IPS-18a (cell line): ENCODE results near the gene EXOC4.

ENCODE experiments used
- H3K27ac ChIP-seq: one replicate; pipeline ENCODE4 v1.5.1; 2013; ENCODE audit warnings: low read length
- H3K27me3 ChIP-seq: one replicate; pipeline ENCODE4 v1.6.1; 2013; ENCODE audit warnings: mild to moderate bottlenecking, low read length; ENCODE audit not compliant: control insufficient read depth, insufficient read depth
- H3K36me3 ChIP-seq: one replicate; pipeline ENCODE4 v1.6.1; 2013; ENCODE audit warnings: low read depth, low read length; ENCODE audit not compliant: control insufficient read depth
- H3K4me1 ChIP-seq: one replicate; pipeline ENCODE4 v1.6.1; 2013; ENCODE audit warnings: low read depth, low read length; ENCODE audit not compliant: control insufficient read depth
- H3K4me3 ChIP-seq: one replicate; pipeline ENCODE4 v1.5.1; 2013; ENCODE audit warnings: low read length
- H3K9ac ChIP-seq: one replicate; pipeline ENCODE4 v1.6.1; 2013; ENCODE audit warnings: mild to moderate bottlenecking, low read length, moderate library complexity
- H3K9me3 ChIP-seq: one replicate; pipeline ENCODE4 v1.6.1; 2013; ENCODE audit warnings: low read depth, low read length; ENCODE audit not compliant: control insufficient read depth

The EXOC4 gene

DNA sequence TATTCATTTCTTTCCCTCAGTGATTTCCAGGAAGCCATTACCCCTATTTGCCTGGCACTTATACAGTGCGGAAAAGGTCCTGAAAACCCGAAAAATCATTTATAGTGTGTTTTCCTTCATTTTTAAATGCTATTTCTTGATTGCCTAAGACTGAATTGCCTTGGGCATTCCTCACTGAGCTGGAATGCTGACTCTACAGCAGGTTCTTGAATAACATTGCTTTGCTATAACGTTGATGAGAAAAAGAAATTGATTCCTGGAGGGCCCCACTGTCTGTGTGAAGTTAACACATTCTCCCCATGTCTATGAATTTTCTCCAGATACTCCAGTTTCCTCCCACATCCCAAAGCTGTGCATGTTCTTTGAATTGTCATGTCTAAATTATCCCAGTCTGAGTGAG, 308.5 kb downstream of the EXOC4 start:
- H3K9ac ChIP-seq: no peak overlapping the region
- no peaks in the 10 kb centered on the region for H3K9me3 ChIP-seq
- no peaks in the 10 kb centered on the region for H3K36me3 ChIP-seq
- no peaks in the 10 kb centered on the region for H3K4me1 ChIP-seq
- no peak overlapping the region for H3K27ac ChIP-seq
- H3K4me3 ChIP-seq: no peak overlapping the region
- H3K27me3 ChIP-seq: no peaks in the 10 kb centered on the region

DNA sequence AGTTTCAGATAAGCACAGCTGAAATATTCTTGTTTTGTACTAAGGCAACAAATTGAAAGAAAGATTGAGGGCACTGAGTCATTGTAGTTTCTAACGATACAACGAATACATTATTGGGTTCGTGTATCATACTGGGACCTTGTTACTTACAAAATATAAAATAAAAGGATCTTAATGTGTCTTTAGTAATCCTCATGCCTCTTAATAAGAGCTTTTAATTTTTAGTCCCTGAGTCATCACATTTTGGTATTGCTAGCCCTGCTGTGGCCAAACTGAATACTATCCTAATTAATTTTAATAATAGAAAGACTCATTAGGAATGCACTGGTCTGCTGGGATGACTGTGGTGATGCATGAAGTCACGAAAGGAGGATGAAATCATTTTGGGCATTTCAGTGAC, 309.7 kb downstream of the EXOC4 start:
- Histone ChIP-seq H3K9ac (no peak overlapping the region), H3K4me3 (no peak overlapping the region), H3K9me3 (no peaks in the 10 kb centered on the region), H3K27me3 (no peaks in the 10 kb centered on the region), H3K36me3 (no peaks in the 10 kb centered on the region), H3K4me1 (no peaks in the 10 kb centered on the region), H3K27ac (no peak overlapping the region)

DNA sequence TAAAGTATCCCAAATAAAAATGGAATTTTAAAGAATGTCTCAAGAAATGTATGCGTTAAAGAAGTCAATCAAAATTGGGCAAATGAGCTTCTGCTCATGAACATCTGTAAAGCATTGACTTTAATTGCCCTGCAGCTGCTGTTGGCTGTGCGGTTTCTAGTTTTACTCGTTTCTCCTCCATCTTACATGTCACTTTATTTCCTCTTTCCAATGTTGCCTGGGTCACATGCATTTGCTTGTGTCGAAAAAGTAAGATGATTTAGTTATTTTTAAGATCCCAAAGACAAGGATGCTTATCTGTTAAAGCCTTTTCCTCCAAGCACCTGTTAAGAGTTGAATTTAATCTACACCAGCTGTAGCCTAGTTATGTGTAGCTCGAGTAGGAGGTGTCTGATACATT, 310.4 kb downstream of the EXOC4 start:
- Histone ChIP-seq H3K4me3 (no peak overlapping the region), H3K4me1 (no peaks in the 10 kb centered on the region), H3K9me3 (no peaks in the 10 kb centered on the region), H3K27ac (no peak overlapping the region), H3K9ac (no peak overlapping the region), H3K27me3 (no peaks in the 10 kb centered on the region), H3K36me3 (no peaks in the 10 kb centered on the region)

DNA sequence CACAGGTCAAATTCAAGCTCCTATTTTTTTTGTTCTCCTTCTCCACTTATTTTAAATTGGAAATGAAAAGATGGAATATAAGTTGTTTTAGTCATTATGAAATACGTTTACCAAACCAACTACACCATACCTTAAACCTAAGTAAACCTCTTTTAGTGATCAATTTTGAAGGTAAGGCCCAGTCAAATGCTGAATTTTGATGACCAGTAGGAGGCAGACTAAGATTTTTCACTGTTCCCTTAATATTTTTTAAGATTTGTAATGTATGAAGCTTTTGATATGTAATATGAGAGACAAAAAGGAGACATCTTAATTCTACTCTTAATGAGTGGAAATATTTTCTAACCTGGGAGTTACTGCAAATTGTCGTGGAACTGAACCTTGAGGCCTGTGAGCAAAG, 311.6 kb downstream of the EXOC4 start:
- no peaks in the 10 kb centered on the region for H3K9me3 ChIP-seq
- no peaks in the 10 kb centered on the region for H3K4me1 ChIP-seq
- H3K9ac ChIP-seq: no peak overlapping the region
- no peaks in the 10 kb centered on the region for H3K27me3 ChIP-seq
- H3K4me3 ChIP-seq: no peak overlapping the region
- no peaks in the 10 kb centered on the region for H3K36me3 ChIP-seq
- no peak overlapping the region for H3K27ac ChIP-seq

GRCh38 chr7:133568544-133568943, 315.7 kb downstream of the EXOC4 start:
- H3K9ac ChIP-seq: no peak overlapping the region

DNA sequence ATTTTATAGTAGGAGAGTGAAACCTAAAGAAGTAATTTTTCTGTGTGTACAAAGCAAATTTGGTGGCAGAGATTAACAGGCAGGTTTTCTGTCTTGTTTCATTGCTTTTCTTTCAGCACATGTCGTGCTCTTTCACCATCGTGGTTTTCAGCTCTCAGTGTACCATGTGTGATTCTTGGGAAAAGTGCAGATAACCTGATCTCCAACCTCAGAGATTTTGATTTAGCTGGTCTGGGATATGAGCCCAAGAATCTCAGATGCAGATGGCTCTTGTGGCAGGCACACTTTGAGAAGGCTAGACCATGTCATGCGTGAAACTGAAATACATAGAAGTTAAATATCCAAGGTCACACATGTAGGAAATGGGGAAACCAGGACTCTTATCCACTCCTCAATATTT, 317.4 kb downstream of the EXOC4 start:
- no peak overlapping the region for H3K9ac ChIP-seq
- H3K4me3 ChIP-seq: no peak overlapping the region
- H3K36me3 ChIP-seq: no peaks in the 10 kb centered on the region
- H3K27me3 ChIP-seq: no peaks in the 10 kb centered on the region
- no peak overlapping the region for H3K27ac ChIP-seq
- H3K4me1 ChIP-seq: no peaks in the 10 kb centered on the region
- H3K9me3 ChIP-seq: no peaks in the 10 kb centered on the region

More at GRCh38 chr7:133568544-133568943, 315.7 kb downstream of the EXOC4 start:
- H3K4me1 ChIP-seq: no peaks in the 10 kb centered on the region
- H3K27me3 ChIP-seq: no peaks in the 10 kb centered on the region
- no peak overlapping the region for H3K27ac ChIP-seq
- H3K36me3 ChIP-seq: no peaks in the 10 kb centered on the region
- H3K4me3 ChIP-seq: no peak overlapping the region
- no peaks in the 10 kb centered on the region for H3K9me3 ChIP-seq

GRCh38 chr7:133571076-133571475, 318.2 kb downstream of the EXOC4 start:
- Histone ChIP-seq H3K9me3 (no peaks in the 10 kb centered on the region), H3K9ac (no peak overlapping the region), H3K27ac (no peak overlapping the region), H3K4me1 (no peaks in the 10 kb centered on the region), H3K4me3 (no peak overlapping the region), H3K27me3 (no peaks in the 10 kb centered on the region), H3K36me3 (no peaks in the 10 kb centered on the region)

DNA sequence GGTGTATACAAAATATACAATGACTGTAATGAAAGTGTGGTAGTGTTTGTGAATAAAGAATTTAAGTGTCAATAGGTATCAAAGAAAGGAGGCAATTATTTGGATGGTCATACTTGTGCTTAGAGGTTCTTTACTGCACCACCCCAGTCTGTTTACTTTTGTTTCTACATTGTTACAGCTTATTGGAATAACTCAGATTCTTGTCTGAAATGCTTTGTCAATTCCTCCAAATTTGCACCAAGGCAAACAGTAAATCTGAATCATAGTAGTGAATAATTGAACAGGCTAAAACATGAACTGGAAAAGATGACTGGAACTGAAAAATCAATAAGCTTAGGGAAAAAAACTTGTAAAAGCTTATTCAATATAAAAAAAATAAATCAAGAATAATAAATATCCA, 319.2 kb downstream of the EXOC4 start:
- Histone ChIP-seq H3K4me3 (no peak overlapping the region), H3K9ac (no peak overlapping the region), H3K27ac (no peak overlapping the region), H3K27me3 (no peaks in the 10 kb centered on the region), H3K36me3 (no peaks in the 10 kb centered on the region), H3K4me1 (no peaks in the 10 kb centered on the region), H3K9me3 (no peaks in the 10 kb centered on the region)

- Histone ChIP-seq H3K4me3 (no peak overlapping the region), H3K27me3 (no peaks in the 10 kb centered on the region), H3K9ac (no peak overlapping the region), H3K36me3 (no peaks in the 10 kb centered on the region), H3K9me3 (no peaks in the 10 kb centered on the region), H3K4me1 (no peaks in the 10 kb centered on the region), H3K27ac (no peak overlapping the region)
Observed at GRCh38 chr7:133572843-133573242, 320.0 kb downstream of the EXOC4 start.

- Histone ChIP-seq H3K9me3 (no peaks in the 10 kb centered on the region), H3K27ac (no peak overlapping the region), H3K27me3 (no peaks in the 10 kb centered on the region), H3K4me3 (no peak overlapping the region), H3K36me3 (no peaks in the 10 kb centered on the region), H3K9ac (no peak overlapping the region), H3K4me1 (peaks cover 4% of the 10 kb centered on the region)
Observed at GRCh38 chr7:133573554-133574265, 320.8 kb downstream of the EXOC4 start.

- Histone ChIP-seq H3K36me3 (no peaks in the 10 kb centered on the region), H3K9ac (no peak overlapping the region), H3K9me3 (no peaks in the 10 kb centered on the region), H3K27me3 (no peaks in the 10 kb centered on the region), H3K4me1 (peaks cover 7% of the 10 kb centered on the region), H3K27ac (no peak overlapping the region), H3K4me3 (no peak overlapping the region)
Observed at GRCh38 chr7:133575726-133576440, 323.0 kb downstream of the EXOC4 start.

DNA sequence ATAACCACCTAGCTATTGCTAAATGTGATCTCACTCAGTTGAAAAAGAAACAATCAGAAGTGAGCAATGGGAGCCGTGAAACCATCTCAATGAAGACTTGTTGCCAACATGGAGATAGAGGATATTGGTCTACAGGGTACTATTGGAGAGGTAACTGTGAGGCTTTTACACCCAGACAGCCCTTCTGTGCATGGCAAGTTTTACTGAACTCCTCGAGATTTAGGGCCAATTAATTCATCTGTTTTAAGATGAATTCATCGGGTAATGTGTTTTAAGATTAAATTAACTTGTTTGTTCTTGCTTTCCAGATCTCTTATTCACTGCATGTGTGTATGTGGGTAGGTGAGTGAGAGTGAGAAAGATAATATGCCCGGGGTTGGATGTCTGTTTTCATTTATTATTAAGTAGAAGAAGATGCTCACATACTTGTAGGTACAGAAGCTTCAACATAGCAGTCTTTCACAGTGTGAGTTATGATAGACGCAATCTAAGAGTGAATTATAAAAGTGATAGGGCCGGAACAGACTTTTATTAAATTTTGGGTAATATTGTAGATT, 323.8 kb downstream of the EXOC4 start:
- Histone ChIP-seq H3K27ac (no peak overlapping the region), H3K4me3 (no peak overlapping the region), H3K27me3 (no peaks in the 10 kb centered on the region), H3K36me3 (no peaks in the 10 kb centered on the region), H3K9me3 (no peaks in the 10 kb centered on the region), H3K4me1 (peaks cover 7% of the 10 kb centered on the region), H3K9ac (no peak overlapping the region)
